Adipocyte (in vitro differentiated cells): Measurements from ENCODE around the gene VSIG10L2.

Source experiments
- DNase-seq: peaks from one replicate; pipeline ENCODE4 v3.0.0-alpha.2; 2015; ENCODE audit warnings: low read depth
- H3K27me3 ChIP-seq: replicated peaks from 2 replicates; pipeline ENCODE4 v1.7.0; 2013; ENCODE audit warnings: mild to moderate bottlenecking, low read length, moderate library complexity; ENCODE audit not compliant: control insufficient read depth, insufficient read depth
- H3K36me3 ChIP-seq: 2 replicates; pipeline ENCODE4 v1.7.0; 2013; ENCODE audit warnings: low read length, mild to moderate bottlenecking, moderate library complexity; ENCODE audit not compliant: control insufficient read depth, insufficient read depth, severe bottlenecking
- H3K4me1 ChIP-seq: 2 replicates; pipeline ENCODE4 v1.7.0; 2013; ENCODE audit warnings: mild to moderate bottlenecking, low read length, moderate library complexity; ENCODE audit not compliant: control insufficient read depth, insufficient read depth
- H3K4me3 ChIP-seq: 2 replicates; pipeline ENCODE4 v1.7.0; 2013; ENCODE audit warnings: mild to moderate bottlenecking, low read length, moderate library complexity
- H3K9ac ChIP-seq: 2 replicates; pipeline ENCODE4 v1.7.0; 2013; ENCODE audit warnings: mild to moderate bottlenecking, low read length, moderate library complexity
- H3K9me3 ChIP-seq: 2 replicates; pipeline ENCODE4 v1.7.0; 2013; ENCODE audit warnings: mild to moderate bottlenecking, low read length, moderate library complexity; ENCODE audit not compliant: control insufficient read depth

The VSIG10L2 gene

DNA sequence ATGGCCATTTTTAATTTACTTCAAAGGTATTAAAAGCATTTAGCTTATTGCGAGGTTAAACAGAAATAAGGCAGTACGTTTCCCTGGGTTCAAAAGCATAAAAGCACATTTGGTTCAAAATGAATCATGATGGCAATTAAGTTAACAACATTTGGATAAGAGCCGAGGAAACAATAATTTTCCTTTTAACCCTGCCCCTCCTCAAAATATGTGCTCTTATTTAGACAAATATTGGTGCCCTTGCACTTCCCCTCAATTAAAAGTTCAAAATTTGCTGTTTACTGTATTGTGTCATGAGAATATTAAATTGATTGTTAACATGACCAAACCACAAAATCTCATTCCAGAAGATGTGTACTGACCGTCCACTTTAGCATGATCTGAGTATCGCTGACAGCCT lies 48.7 kb downstream of the VSIG10L2 start:
- Histone ChIP-seq H3K9me3 (no peaks in the 10 kb centered on the region), H3K4me3 (no peak overlapping the region), H3K36me3 (peaks cover 75% of the 10 kb centered on the region), H3K9ac (no peak overlapping the region), H3K4me1 (peaks cover 24% of the 10 kb centered on the region), H3K27me3 (no peaks in the 10 kb centered on the region)
- DNase-seq, result no peak

DNA sequence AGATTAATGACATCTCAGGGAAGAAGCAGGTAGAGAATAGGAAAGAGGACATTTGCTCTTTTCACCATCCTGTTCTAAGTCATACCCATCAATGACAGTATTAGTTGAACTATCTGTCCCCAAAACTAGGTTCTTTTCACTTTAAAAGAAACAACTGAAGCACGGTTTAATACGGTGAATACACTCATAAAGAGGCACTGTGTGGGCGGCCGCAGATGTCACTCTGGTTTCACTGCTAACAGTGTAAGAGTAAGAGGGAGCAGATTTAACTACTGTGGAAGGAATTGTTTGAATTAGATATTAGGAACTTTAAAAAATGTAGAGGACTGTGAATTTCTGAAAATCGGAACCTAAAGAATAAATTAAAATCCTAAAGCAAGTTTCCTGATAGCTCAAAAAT lies 49.5 kb downstream of the VSIG10L2 start:
- Histone ChIP-seq H3K9me3 (no peaks in the 10 kb centered on the region), H3K36me3 (peaks cover 78% of the 10 kb centered on the region), H3K4me3 (no peak overlapping the region), H3K4me1 (peaks cover 17% of the 10 kb centered on the region), H3K9ac (no peak overlapping the region), H3K27me3 (no peaks in the 10 kb centered on the region)
- DNase-seq, result no peak

DNA sequence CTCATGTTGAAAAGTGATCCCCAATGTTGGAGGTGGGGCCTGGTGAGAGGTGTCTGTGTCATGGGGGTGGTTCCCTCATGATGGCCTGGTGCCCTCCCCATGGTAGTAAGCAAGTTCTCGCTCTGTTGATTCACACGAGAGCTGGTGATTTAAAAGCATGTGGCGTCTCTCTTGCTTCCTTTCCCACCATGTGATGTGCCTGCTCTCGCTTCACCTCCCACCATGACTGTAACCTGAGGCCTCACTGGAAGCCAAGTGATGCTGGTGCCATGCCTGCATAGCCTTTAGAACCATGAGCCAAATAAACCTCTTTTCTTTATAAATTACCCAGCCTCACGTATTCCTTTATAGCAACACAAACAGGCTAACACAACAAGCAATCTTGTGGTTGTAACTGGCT lies 52.4 kb downstream of the VSIG10L2 start:
- Histone ChIP-seq H3K9me3 (no peaks in the 10 kb centered on the region), H3K27me3 (no peaks in the 10 kb centered on the region), H3K4me1 (peaks cover 11% of the 10 kb centered on the region), H3K9ac (no peak overlapping the region), H3K36me3 (peaks cover 98% of the 10 kb centered on the region), H3K4me3 (no peak overlapping the region)
- no peak for DNase-seq

DNA sequence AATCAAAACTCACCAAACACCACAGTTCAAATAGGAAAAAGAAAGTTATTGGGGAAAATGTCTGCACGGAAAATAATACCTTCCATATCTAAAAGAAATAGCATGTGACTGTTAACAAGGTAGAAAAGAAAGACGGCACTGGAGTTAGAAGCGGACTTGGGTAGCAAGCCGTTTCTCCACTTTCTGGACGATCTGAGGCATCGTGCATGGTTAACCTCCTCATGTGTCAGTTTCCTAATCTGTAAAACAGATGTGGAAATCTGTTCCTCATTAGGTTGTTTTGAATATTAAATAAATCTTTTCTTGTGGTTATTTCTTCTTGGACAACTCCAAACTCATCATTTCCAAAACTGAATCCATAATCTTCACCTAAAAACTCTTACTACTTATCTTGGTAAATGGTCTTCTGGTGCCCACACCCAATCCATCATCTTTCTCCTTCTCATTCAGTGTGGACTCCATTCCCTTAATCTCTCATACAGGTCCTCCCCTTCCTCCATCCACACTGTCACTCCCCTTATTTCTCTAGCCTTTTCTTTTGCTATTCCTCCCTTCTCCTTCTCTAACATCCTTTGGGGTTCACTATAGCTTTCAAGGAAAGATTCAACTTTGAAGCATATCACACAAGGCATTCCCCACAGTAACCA lies 53.5 kb downstream of the VSIG10L2 start:
- H3K4me1 ChIP-seq, result peaks cover 14% of the 10 kb centered on the region
- H3K36me3 ChIP-seq, result peaks cover 98% of the 10 kb centered on the region
- peak overlapping the region; percentile 23 for H3K9ac ChIP-seq
- no peak for DNase-seq
- peak overlapping the region; percentile 35 for H3K4me3 ChIP-seq
- H3K27me3 ChIP-seq, result no peaks in the 10 kb centered on the region
- no peaks in the 10 kb centered on the region for H3K9me3 ChIP-seq

DNA sequence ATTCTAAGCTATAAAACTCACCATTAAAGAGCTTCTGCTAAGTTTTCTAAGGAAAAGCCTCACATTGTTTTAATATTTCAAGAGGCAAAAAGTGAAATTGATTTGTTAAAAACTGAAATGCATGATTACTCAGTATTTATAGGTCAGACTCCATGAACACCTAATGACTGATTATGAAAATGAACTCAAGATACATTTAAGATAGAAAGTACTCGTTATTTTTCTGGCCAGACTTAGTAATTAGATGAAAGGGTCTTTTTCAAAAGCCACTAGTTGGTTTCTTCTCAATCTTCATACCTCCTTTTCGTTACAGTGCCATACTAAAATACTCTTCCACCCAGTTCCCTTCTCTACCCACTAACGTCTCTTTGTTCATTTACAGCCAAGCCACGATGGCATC lies 56.3 kb downstream of the VSIG10L2 start:
- Histone ChIP-seq H3K36me3 (peaks cover 92% of the 10 kb centered on the region), H3K4me3 (no peak overlapping the region)
- DNase-seq, result no peak

More for the DNA sequence above, 56.3 kb downstream of the VSIG10L2 start:
- no peaks in the 10 kb centered on the region for H3K27me3 ChIP-seq
- H3K9ac ChIP-seq, result no peak overlapping the region
- no peaks in the 10 kb centered on the region for H3K9me3 ChIP-seq
- H3K4me1 ChIP-seq, result peaks cover 26% of the 10 kb centered on the region
